Measurements from ENCODE around the gene GSK3A.

GSK3A gene

GRCh38 chr19:42288387-42288786, 46.0 kb upstream of the GSK3A start (continued):
- no peak for TF ChIP-seq CSRNP3 (CRISPR knock-in tag; IDR thresholded peaks at IDR 0.05)

GRCh38 chr19:42287827-42288107, 45.4 kb upstream of the GSK3A start:
- ATAC-seq = no peak
- TF ChIP-seq ISL1 (CRISPR knock-in tag; IDR thresholded peaks at IDR 0.05) (no peak), GLIS3 (CRISPR knock-in tag; IDR thresholded peaks at IDR 0.05) (no peak), ZNF565 (CRISPR knock-in tag; conservative IDR thresholded peaks at IDR 0.05; ENCODE audit: low read depth) (no peak), BACH2 (CRISPR knock-in tag; IDR thresholded peaks at IDR 0.05; ENCODE audit: borderline replicate concordance) (no peak), ZFP30 (CRISPR knock-in tag; IDR thresholded peaks at IDR 0.05) (no peak), TCF4 (CRISPR knock-in tag; IDR thresholded peaks at IDR 0.05; ENCODE audit: borderline replicate concordance) (no peak), ZNF70 (CRISPR knock-in tag; IDR thresholded peaks at IDR 0.05) (no peak), CSDC2 (CRISPR knock-in tag; IDR thresholded peaks at IDR 0.05) (no peak), ZNF8 (CRISPR knock-in tag; IDR thresholded peaks at IDR 0.05) (no peak)

- TF ChIP-seq POU6F1 (CRISPR knock-in tag; IDR thresholded peaks at IDR 0.05; ENCODE audit: borderline replicate concordance, low read depth) (no peak), ARNTL (CRISPR knock-in tag; IDR thresholded peaks at IDR 0.05; ENCODE audit: borderline replicate concordance, low read depth) (no peak), ESRRG (CRISPR knock-in tag; IDR thresholded peaks at IDR 0.05) (no peak), TSHZ2 (CRISPR knock-in tag; IDR thresholded peaks at IDR 0.05) (no peak), ZNF565 (CRISPR knock-in tag; conservative IDR thresholded peaks at IDR 0.05; ENCODE audit: low read depth) (no peak), TOX (CRISPR knock-in tag; IDR thresholded peaks at IDR 0.05; ENCODE audit: borderline replicate concordance) (no peak), ZFP30 (CRISPR knock-in tag; IDR thresholded peaks at IDR 0.05) (no peak), ZNF8 (CRISPR knock-in tag; IDR thresholded peaks at IDR 0.05) (no peak), TCF4 (CRISPR knock-in tag; IDR thresholded peaks at IDR 0.05; ENCODE audit: borderline replicate concordance) (no peak), OSR1 (CRISPR knock-in tag; IDR thresholded peaks at IDR 0.05) (no peak), GLIS3 (CRISPR knock-in tag; IDR thresholded peaks at IDR 0.05) (no peak), ZFP3 (CRISPR knock-in tag; IDR thresholded peaks at IDR 0.05) (no peak), SNAI2 (CRISPR knock-in tag; IDR thresholded peaks at IDR 0.05) (no peak)
- no peak for ATAC-seq
Measured at GRCh38 chr19:42287017-42287826, 44.8 kb upstream of the GSK3A start.

- no peak for ATAC-seq
- TF ChIP-seq TSHZ2 (CRISPR knock-in tag; IDR thresholded peaks at IDR 0.05) (no peak), ZNF70 (CRISPR knock-in tag; IDR thresholded peaks at IDR 0.05) (no peak), PATZ1 (CRISPR knock-in tag; IDR thresholded peaks at IDR 0.05; ENCODE audit: borderline replicate concordance) (no peak), OSR1 (CRISPR knock-in tag; IDR thresholded peaks at IDR 0.05) (no peak), CSDC2 (CRISPR knock-in tag; IDR thresholded peaks at IDR 0.05) (no peak), SNAI2 (CRISPR knock-in tag; IDR thresholded peaks at IDR 0.05) (no peak), ZC3H10 (CRISPR knock-in tag; IDR thresholded peaks at IDR 0.05) (no peak), TCF4 (CRISPR knock-in tag; IDR thresholded peaks at IDR 0.05; ENCODE audit: borderline replicate concordance) (no peak), RARB (CRISPR knock-in tag; IDR thresholded peaks at IDR 0.05) (no peak), ISL1 (CRISPR knock-in tag; IDR thresholded peaks at IDR 0.05) (no peak)
Measured at GRCh38 chr19:42286349-42287016, 44.1 kb upstream of the GSK3A start.
